Brain microvascular endothelial cell (primary cell): Measurements from ENCODE around the gene CTBP1.

Source experiments
- DNase-seq: peaks from one replicate; pipeline ENCODE4 v3.0.0-alpha.2; 2020
- H3K27ac ChIP-seq: fragments of 250-450 bp; sonication (Bioruptor Pico); 2 replicates; pipeline ENCODE4 v1.5.1; 2020; ENCODE audit warnings: mild to moderate bottlenecking, moderate library complexity
- H3K27me3 ChIP-seq: fragments of 250-450 bp; sonication (Bioruptor Pico); replicated peaks from 2 replicates; pipeline ENCODE4 v1.5.1; 2020; ENCODE audit warnings: mild to moderate bottlenecking
- H3K36me3 ChIP-seq: fragments of 250-450 bp; sonication (Bioruptor Pico); replicated peaks from 2 replicates; pipeline ENCODE4 v1.5.1; 2020; ENCODE audit warnings: mild to moderate bottlenecking
- H3K4me3 ChIP-seq: 2 replicates; pipeline ENCODE4 v1.5.1; 2011; ENCODE audit warnings: low read depth, mild to moderate bottlenecking, control low read depth, low read length, moderate library complexity
- in situ Hi-C: cut with HindIII; loops from 2 replicates; pipeline ENCODE4 v1.10.0; 2017; ENCODE audit warnings: low sequenced_read_pairs, low pct_ligation_motif_present
- TF ChIP-seq, protein P1 (sequence below): IDR thresholded peaks from 2 replicates; pipeline ENCODE4 v1.5.1; 2011; ENCODE audit warnings: low read depth, mild to moderate bottlenecking, moderate library complexity, low read length, control low read depth, inconsistent platforms; ENCODE audit errors: missing control alignments

The CTBP1 gene

DNA sequence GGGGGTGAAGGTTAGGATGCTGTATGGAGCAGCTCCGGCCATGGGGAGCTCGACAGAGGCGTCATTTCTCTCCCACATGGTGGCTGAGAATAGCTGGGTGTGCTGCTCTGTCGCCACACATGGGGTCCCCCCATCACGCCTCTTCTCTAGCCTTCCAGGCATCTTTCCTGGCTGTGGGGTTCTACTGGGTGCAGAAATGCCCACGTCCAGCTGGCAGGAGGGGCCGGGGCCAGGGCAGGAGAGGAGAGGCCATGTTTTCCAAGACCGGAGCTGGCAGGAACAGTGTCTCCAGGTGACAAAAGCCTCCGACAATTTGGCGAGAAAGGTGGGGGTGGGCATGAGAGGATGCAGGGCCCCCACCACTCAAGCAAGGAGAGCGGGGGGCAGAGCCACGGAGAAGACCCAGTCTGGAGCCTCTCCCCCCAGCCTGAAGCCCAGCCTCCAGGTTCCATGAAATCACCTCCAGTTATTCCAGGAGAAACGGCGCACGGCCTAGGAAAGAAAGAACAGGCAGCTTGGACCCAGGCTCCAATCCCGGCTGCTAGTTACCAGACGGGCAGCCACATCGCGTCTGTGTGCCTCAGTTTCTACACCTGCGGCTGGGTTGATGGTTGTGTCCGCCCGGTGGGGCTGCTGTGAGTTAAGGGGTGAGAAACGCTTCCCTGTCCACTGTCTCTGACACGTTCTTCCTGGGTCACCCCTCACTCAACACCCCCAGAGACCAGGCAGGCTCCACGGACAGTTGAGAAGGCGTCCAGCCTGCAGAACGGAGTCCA lies 49.2 kb downstream of the CTBP1 start:
- in situ Hi-C loops: no loop called here
- H3K27me3 ChIP-seq: no peaks in the 10 kb centered on the region
- DNase-seq: no peak
- H3K27ac ChIP-seq: no peak overlapping the region
- no peaks in the 10 kb centered on the region for H3K36me3 ChIP-seq
- TF ChIP-seq, protein P1, sequence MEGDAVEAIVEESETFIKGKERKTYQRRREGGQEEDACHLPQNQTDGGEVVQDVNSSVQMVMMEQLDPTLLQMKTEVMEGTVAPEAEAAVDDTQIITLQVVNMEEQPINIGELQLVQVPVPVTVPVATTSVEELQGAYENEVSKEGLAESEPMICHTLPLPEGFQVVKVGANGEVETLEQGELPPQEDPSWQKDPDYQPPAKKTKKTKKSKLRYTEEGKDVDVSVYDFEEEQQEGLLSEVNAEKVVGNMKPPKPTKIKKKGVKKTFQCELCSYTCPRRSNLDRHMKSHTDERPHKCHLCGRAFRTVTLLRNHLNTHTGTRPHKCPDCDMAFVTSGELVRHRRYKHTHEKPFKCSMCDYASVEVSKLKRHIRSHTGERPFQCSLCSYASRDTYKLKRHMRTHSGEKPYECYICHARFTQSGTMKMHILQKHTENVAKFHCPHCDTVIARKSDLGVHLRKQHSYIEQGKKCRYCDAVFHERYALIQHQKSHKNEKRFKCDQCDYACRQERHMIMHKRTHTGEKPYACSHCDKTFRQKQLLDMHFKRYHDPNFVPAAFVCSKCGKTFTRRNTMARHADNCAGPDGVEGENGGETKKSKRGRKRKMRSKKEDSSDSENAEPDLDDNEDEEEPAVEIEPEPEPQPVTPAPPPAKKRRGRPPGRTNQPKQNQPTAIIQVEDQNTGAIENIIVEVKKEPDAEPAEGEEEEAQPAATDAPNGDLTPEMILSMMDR: no peak
- H3K4me3 ChIP-seq: no peak overlapping the region

DNA sequence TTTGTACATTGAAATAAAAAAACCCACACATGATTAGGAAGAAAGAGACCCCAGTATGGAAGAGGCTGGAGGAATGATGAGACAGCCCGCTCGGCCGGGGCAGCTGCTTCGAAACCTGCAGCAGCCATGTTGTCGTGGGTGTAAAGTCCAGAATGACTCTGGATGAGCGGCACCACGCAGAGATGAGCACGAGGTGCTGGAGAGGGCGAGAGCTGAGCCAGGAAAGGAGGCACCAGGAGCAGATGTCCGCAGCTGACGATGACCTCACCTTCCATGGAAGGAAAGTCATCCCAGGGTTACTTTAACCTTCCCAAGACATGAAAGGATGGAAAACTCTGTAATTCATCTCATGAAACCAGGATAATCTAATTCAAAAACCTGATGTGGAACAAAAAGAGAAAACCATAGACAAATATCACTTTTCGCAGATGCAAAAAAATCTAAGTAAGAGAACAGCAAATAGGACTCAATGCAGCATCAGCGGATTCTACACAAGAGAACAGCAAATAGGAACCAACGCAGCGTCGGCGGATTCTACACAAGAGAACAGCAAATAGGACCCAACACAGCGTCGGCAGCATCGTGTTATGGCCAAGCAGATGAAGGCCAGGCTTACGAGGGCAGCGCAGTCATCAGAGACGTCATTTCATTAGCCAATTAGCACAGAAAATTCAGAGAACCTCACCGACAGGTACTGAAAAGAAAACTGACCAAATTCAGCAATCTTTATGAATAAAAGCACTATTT lies 50.7 kb downstream of the CTBP1 start:
- no peaks in the 10 kb centered on the region for H3K36me3 ChIP-seq
- H3K4me3 ChIP-seq: no peak overlapping the region
- DNase-seq: no peak
- in situ Hi-C loops: no loop called here
- no peak overlapping the region for H3K27ac ChIP-seq
- TF ChIP-seq, protein P1: no peak
- H3K27me3 ChIP-seq: no peaks in the 10 kb centered on the region

DNA sequence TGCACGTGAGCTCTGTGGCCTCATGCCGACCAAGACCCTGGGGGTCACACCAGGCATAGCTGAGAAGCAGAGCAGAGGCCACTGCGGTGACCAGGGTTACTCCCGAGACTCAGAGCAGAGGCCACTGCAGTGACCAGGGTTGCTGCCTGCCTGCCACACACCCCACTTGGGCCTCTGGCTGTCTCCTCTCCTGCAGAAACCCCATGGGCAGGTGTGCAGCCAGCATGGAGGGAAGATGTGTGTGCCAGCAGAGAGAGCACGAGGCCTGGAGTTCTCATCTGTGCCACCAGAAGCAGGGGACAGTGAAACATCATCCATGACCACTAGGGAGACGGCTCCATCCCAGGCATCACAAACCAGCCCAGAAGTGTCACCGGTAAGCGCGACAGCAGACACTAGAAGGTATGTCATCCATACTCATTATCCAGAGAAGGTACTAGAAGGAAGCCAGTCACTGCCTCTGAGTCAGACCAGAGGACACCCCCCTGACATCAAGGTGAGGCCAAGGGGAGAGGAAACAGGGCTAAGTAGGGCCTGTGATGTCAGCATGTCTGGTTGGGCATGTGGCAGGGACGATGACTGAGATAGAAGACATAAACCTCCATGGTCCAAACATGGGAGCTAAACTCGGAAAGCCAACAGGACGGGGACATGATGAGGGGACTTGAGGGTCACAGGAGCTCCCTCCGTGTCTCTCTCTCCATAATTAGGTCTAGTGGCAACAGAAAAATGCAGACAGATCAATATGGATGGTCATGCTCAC lies 52.3 kb downstream of the CTBP1 start:
- TF ChIP-seq, protein P1: no peak
- no peaks in the 10 kb centered on the region for H3K27me3 ChIP-seq
- H3K36me3 ChIP-seq: no peaks in the 10 kb centered on the region
- no peak overlapping the region for H3K27ac ChIP-seq
- no peak overlapping the region for H3K4me3 ChIP-seq
- DNase-seq: no peak
- in situ Hi-C loops: no loop called here

DNA sequence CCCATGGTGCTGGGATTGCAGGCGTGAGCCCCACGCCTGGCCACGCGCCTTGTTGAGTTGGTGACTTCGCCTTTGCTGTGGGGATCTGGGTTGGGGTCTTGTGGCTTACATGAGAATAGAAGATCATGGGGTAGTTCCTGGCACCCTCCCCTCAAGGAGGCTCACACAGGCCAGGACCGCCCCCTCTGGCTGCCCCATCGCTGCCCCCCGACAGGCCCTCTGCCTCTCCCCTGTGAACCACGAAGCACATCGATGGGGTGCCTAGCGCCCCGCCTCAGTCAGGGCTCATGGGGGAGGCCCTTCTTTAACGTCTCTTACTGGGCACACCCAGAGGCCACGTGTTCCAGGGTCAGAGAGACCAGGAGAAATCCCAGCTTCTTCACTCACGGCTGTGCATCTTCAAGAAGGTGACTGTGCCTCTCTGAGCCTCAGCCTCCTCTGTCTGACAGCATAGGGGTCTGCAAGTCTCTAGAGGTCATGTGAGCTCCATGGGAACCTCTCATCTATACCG lies 53.0 kb downstream of the CTBP1 start:
- no peak overlapping the region for H3K27ac ChIP-seq
- DNase-seq: no peak
- H3K36me3 ChIP-seq: no peaks in the 10 kb centered on the region
- no peak overlapping the region for H3K4me3 ChIP-seq
- in situ Hi-C loops: no loop called here
- no peaks in the 10 kb centered on the region for H3K27me3 ChIP-seq
- TF ChIP-seq, protein P1: no peak

DNA sequence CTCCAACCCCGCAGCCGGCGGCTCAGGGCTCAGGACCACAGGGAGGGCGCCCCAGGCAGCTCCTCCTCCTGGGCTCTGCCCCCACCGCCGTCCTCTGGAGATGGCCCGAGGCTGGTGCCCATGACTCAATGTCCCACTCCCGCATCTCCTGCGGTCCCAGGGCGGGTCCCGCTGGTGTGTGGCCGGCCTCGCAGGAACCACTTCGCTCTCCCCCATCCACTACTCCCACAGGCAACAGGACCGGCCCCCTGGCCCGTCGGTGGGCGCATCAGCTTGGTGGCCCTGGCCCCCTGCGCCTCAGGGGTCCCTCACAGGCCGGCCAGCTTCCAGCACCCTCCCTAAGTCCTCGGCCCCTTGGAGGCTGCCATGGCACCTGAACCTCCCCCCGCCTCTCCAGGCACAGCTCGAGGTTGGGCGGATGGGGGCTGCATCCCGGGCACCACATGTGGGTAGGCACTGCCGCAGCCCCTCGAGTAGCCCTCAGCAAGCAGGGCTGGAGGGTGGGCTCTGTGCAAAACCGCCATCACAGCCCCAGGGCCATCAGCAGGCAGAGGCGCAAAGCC lies 53.7 kb downstream of the CTBP1 start:
- no peak for DNase-seq
- H3K27me3 ChIP-seq: no peaks in the 10 kb centered on the region
- no peaks in the 10 kb centered on the region for H3K36me3 ChIP-seq
- no peak overlapping the region for H3K27ac ChIP-seq
- TF ChIP-seq, protein P1: no peak
- H3K4me3 ChIP-seq: no peak overlapping the region
- in situ Hi-C loops: no loop called here
